Colonic mucosa (tissue), 4 donors: ENCODE results near the gene CORO1C. TPM values are rescaled to one million over a fixed set of nuclear protein-coding genes. Genes with fewer than 3 reads are reported as not detected.

Source experiments
- DNase-seq: peaks from one replicate; pipeline ENCODE4 v3.0.0-alpha.2; 2020
- H3K27ac ChIP-seq: fragments of 200-600 bp; one replicate; pipeline ENCODE4 v1.8.0; 2021
- H3K27me3 ChIP-seq: fragments of 200-600 bp; one replicate; pipeline ENCODE4 v1.8.0; 2021
- H3K36me3 ChIP-seq: fragments of 200-600 bp; one replicate; pipeline ENCODE4 v1.8.0; 2021
- H3K4me1 ChIP-seq: fragments of 200-600 bp; one replicate; pipeline ENCODE4 v1.8.0; 2021; ENCODE audit warnings: mild to moderate bottlenecking
- H3K4me3 ChIP-seq: fragments of 200-600 bp; one replicate; pipeline ENCODE4 v1.8.0; 2021
- H3K9ac ChIP-seq, 2 donors: one replicate each; pipeline ENCODE4 v1.7.0; 2013; ENCODE audit warnings: control low read depth in 2 of 2, low read depth in 2 of 2, low read length in 2 of 2
- H3K9me3 ChIP-seq: fragments of 200-600 bp; one replicate; pipeline ENCODE4 v1.8.0; 2021
- intact Hi-C: fragments of 100-400 bp; cut with DNase I; formaldehyde crosslinking; loops from one replicate; pipeline ENCODE4 v1.14.1; 2022
- total RNA-seq, 2 donors: library from RNA; stranded (reverse); fragmentation: NEBNext Ultra II Directional in 1 of 2; extraction: Animal tissue kit (Norgen Biotek cat#: 25700) in 1 of 2; gene quantifications; one replicate each; pipeline ENCODE4 v1.2.1, GENCODE V29; 2021
- TF ChIP-seq, protein P1 (sequence below): fragments of 200-600 bp; IDR thresholded peaks from one replicate; pipeline ENCODE4 v1.8.0; 2022; ENCODE audit warnings: antibody characterized with exemption, mild to moderate bottlenecking
- donor health status: healthy.
- donor health status: DM: no; HTN: no; CAD: no.
- donor health status: DM: no; HTN: no; CAD: no.

CORO1C gene
- total RNA-seq, 2 donors from 2014 or later: 112 to 166 TPM

GRCh38 chr12:108721824-108722223 lies 9.5 kb downstream of the CORO1C start:
- peaks cover 4% of the 10 kb centered on the region for H3K4me1 ChIP-seq
- no peak overlapping the region for H3K4me3 ChIP-seq
- peak overlapping the region; percentile 22 for H3K27ac ChIP-seq
- no peaks in the 10 kb centered on the region for H3K9me3 ChIP-seq
- no peaks in the 10 kb centered on the region for H3K27me3 ChIP-seq
- H3K9ac ChIP-seq: no peak overlapping the region
- intact Hi-C loops: loop anchor here (10.0 kb wide), 1 partner anchor 47 kb away; no protein-coding TSS in a partner anchor
- DNase-seq: no peak
- TF ChIP-seq, protein P1, sequence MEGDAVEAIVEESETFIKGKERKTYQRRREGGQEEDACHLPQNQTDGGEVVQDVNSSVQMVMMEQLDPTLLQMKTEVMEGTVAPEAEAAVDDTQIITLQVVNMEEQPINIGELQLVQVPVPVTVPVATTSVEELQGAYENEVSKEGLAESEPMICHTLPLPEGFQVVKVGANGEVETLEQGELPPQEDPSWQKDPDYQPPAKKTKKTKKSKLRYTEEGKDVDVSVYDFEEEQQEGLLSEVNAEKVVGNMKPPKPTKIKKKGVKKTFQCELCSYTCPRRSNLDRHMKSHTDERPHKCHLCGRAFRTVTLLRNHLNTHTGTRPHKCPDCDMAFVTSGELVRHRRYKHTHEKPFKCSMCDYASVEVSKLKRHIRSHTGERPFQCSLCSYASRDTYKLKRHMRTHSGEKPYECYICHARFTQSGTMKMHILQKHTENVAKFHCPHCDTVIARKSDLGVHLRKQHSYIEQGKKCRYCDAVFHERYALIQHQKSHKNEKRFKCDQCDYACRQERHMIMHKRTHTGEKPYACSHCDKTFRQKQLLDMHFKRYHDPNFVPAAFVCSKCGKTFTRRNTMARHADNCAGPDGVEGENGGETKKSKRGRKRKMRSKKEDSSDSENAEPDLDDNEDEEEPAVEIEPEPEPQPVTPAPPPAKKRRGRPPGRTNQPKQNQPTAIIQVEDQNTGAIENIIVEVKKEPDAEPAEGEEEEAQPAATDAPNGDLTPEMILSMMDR: no peak
- H3K36me3 ChIP-seq: no peaks in the 10 kb centered on the region

- no peak overlapping the region for H3K9ac ChIP-seq
- no peaks in the 10 kb centered on the region for H3K36me3 ChIP-seq
- TF ChIP-seq, protein P1: no peak
- no peaks in the 10 kb centered on the region for H3K27me3 ChIP-seq
- DNase-seq: no peak
- no peak overlapping the region for H3K4me3 ChIP-seq
- H3K4me1 ChIP-seq: peaks cover 4% of the 10 kb centered on the region
- intact Hi-C loops: loop anchor here (10.0 kb wide), 1 partner anchor 46 kb away; no protein-coding TSS in a partner anchor
- H3K27ac ChIP-seq: no peak overlapping the region
- no peaks in the 10 kb centered on the region for H3K9me3 ChIP-seq
Measured at GRCh38 chr12:108720757-108721514, 10.4 kb downstream of the CORO1C start.

GRCh38 chr12:108717243-108717642 lies 14.1 kb downstream of the CORO1C start:
- Histone ChIP-seq H3K27ac (no peak overlapping the region), H3K9ac (no peak overlapping the region), H3K36me3 (no peaks in the 10 kb centered on the region), H3K27me3 (no peaks in the 10 kb centered on the region), H3K4me3 (no peak overlapping the region), H3K9me3 (no peaks in the 10 kb centered on the region), H3K4me1 (peaks cover 9% of the 10 kb centered on the region)
- TF ChIP-seq, protein P1: no peak
- intact Hi-C loops: no loop called here
- no peak for DNase-seq

DNA sequence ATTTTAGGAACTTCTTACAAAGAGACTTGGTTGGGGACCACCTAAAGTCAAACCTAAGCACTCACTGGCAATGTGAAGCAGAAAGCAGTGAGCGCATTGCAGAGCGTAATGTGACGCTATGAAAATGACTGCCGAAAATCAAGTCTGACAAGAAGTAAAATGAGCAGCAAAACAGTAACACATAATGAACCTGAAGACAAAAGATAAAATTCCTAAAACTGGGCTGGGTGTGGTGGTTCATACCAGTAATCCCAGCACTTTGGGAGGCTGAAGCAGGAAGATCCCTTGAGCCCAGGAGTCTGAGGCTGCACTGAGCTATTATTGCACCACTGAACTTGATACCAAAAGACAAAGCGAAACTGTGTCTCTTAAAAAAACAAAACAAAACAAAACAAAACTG lies 16.5 kb downstream of the CORO1C start:
- no peak overlapping the region for H3K27ac ChIP-seq
- H3K27me3 ChIP-seq: no peaks in the 10 kb centered on the region
- H3K9ac ChIP-seq: no peak overlapping the region
- peaks cover 13% of the 10 kb centered on the region for H3K4me1 ChIP-seq
- H3K9me3 ChIP-seq: no peaks in the 10 kb centered on the region
- no peaks in the 10 kb centered on the region for H3K36me3 ChIP-seq
- intact Hi-C loops: no loop called here
- TF ChIP-seq, protein P1: no peak
- H3K4me3 ChIP-seq: no peak overlapping the region
- DNase-seq: no peak

DNA sequence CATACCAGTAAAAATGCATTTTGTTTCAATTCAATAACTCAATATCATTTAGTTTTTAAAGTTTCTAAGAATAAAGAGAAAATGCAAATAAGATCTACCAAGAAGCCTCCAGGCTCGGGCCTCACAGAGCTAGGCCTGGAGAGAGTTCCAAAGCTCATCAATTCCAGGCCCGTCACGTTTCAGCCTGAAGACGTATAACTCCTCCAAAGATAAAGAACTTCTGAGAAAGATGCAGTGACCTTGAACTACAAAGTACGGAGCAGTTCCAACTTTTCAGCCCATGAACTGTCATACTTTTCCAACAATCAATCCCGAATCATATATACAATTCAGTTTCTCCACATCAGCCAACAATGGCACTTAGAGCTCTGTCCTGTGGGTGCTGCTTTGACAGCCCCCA lies 17.8 kb downstream of the CORO1C start:
- no peaks in the 10 kb centered on the region for H3K9me3 ChIP-seq
- no peak overlapping the region for H3K4me3 ChIP-seq
- no peak overlapping the region for H3K27ac ChIP-seq
- no peak overlapping the region for H3K9ac ChIP-seq
- intact Hi-C loops: no loop called here
- TF ChIP-seq, protein P1: no peak
- H3K27me3 ChIP-seq: no peaks in the 10 kb centered on the region
- DNase-seq: no peak
- H3K4me1 ChIP-seq: peaks cover 13% of the 10 kb centered on the region
- no peaks in the 10 kb centered on the region for H3K36me3 ChIP-seq
